Measurements from ENCODE around the gene FXR2.

GRCh38 chr17:7555320-7555948, 59.3 kb downstream of the FXR2 start:
- TF ChIP-seq CTCF (IDR thresholded peaks at IDR 0.05) (peak; percentile 40), EZH2 (IDR thresholded peaks at IDR 0.05) (no peak)
